Stomach (tissue), 4 donors: ENCODE measurements around the gene B2M.

ENCODE experiments used
- CTCF ChIP-seq, 7 experiments: fragments of 450-650 bp in 4 of 7; fragments of 200-600 bp in 3 of 7; sonication (generic) in 3 of 7; IDR thresholded peaks; one replicate each; pipeline ENCODE4 v1.5.1; 2016 to 2019; ENCODE audit warnings: antibody characterized with exemption in 7 of 7, control low read depth in 2 of 7, mild to moderate bottlenecking in 1 of 7
- POLR2A ChIP-seq, 4 donors: fragments of 450-650 bp; IDR thresholded peaks; one replicate each; pipeline ENCODE4 v1.6.1; 2016; ENCODE audit warnings: antibody characterized with exemption in 4 of 4, control low read depth in 2 of 4, mild to moderate bottlenecking in 1 of 4, moderate library complexity in 1 of 4
- POLR2AphosphoS5 ChIP-seq, 3 donors: sonication (generic); formaldehyde crosslinking; IDR thresholded peaks; one replicate each; pipeline ENCODE4 v1.6.1; 2016; ENCODE audit warnings: antibody characterized with exemption in 3 of 3

GRCh38 chr15:44718180-44718926 is 7.0 kb downstream of the B2M start:
- TF ChIP-seq CTCF (IDR thresholded peaks at IDR 0.05): no peak
- no peak for TF ChIP-seq POLR2AphosphoS5 (IDR thresholded peaks at IDR 0.05)
- TF ChIP-seq POLR2A (IDR thresholded peaks at IDR 0.05): no peak
